ENCODE measurements around the gene P2RY13.

The P2RY13 gene

GRCh38 chr3:151329363-151329762, at the start of gene P2RY13:
Gene P2RY13, minus strand, starts transcription at chr3:151329549. Its CDS starts 21 bp downstream, at chr3:151329528.
- DNase-seq = no peak

GRCh38 chr3:151377768-151378385, 48.5 kb upstream of the P2RY13 start:
- DNase-seq = no peak

GRCh38 chr3:151372063-151372820, 42.9 kb upstream of the P2RY13 start:
- DNase-seq = no peak

GRCh38 chr3:151371526-151371925, 42.2 kb upstream of the P2RY13 start:
- no peak for DNase-seq

GRCh38 chr3:151367448-151367847, 38.1 kb upstream of the P2RY13 start:
- DNase-seq = no peak

GRCh38 chr3:151366993-151367392, 37.6 kb upstream of the P2RY13 start:
- DNase-seq = no peak

- no peak for DNase-seq
Measured at GRCh38 chr3:151362751-151363174, 33.4 kb upstream of the P2RY13 start.

- DNase-seq = no peak
Measured at GRCh38 chr3:151357463-151357850, 28.1 kb upstream of the P2RY13 start.

- no peak for DNase-seq
Measured at GRCh38 chr3:151356794-151357462, 27.6 kb upstream of the P2RY13 start.

GRCh38 chr3:151351648-151352047, 22.3 kb upstream of the P2RY13 start:
- no peak for DNase-seq

- no peak for DNase-seq
Measured at GRCh38 chr3:151351219-151351618, 21.9 kb upstream of the P2RY13 start.

- no peak for DNase-seq
Measured at GRCh38 chr3:151350656-151351055, 21.3 kb upstream of the P2RY13 start.

GRCh38 chr3:151347432-151347831, 18.1 kb upstream of the P2RY13 start:
- DNase-seq = no peak

GRCh38 chr3:151346292-151346691, 16.9 kb upstream of the P2RY13 start:
- DNase-seq = no peak

GRCh38 chr3:151345859-151346258, 16.5 kb upstream of the P2RY13 start:
- no peak for DNase-seq

GRCh38 chr3:151331696-151332095, 2.3 kb upstream of the P2RY13 start:
- DNase-seq = no peak

GRCh38 chr3:151330899-151331298, 1.6 kb upstream of the P2RY13 start:
- DNase-seq = no peak

GRCh38 chr3:151330379-151330778, 1.0 kb upstream of the P2RY13 start:
- DNase-seq = no peak

- DNase-seq = no peak
Measured at GRCh38 chr3:151328298-151328995, 902 bp downstream of the P2RY13 start.

- DNase-seq = no peak
Measured at GRCh38 chr3:151327571-151328198, 1.7 kb downstream of the P2RY13 start.

- no peak for DNase-seq
Measured at GRCh38 chr3:151322511-151322910, 6.8 kb downstream of the P2RY13 start.

- DNase-seq = no peak
Measured at GRCh38 chr3:151321526-151321925, 7.8 kb downstream of the P2RY13 start.

- DNase-seq = no peak
Measured at GRCh38 chr3:151320131-151320530, 9.2 kb downstream of the P2RY13 start.

Data from eye (tissue), 1 donor.